ENCODE measurements around the gene ARL3. TPM values are rescaled to one million over a fixed set of nuclear protein-coding genes. Genes with fewer than 3 reads are reported as not detected.

Gene ARL3
- total RNA-seq, 1 donor from 2014 or later: 20.3 TPM

- H3K27me3 Mint-ChIP-seq (ENCODE audit: unreplicated experiment): peaks cover 5% of the 10 kb centered on the region
- no peak for DNase-seq
- peaks cover 12% of the 10 kb centered on the region for H3K9me3 Mint-ChIP-seq (ENCODE audit: unreplicated experiment)
- peak overlapping the region; percentile 82 for H3K4me3 Mint-ChIP-seq (ENCODE audit: unreplicated experiment)
- peak overlapping the region; percentile 95 for H3K27ac Mint-ChIP-seq (ENCODE audit: unreplicated experiment)
- H3K36me3 Mint-ChIP-seq (ENCODE audit: unreplicated experiment): no peaks in the 10 kb centered on the region
- no peak for TF ChIP-seq CTCF (IDR thresholded peaks at IDR 0.05; ENCODE audit: partially characterized antibody, unreplicated experiment)
- peaks cover 58% of the 10 kb centered on the region for H3K4me1 Mint-ChIP-seq (ENCODE audit: low read depth, unreplicated experiment)
Observed at GRCh38 chr10:102675666-102676533, 38.3 kb downstream of the ARL3 start.

- DNase-seq: peak; percentile 69
- peak overlapping the region; percentile 95 for H3K27ac Mint-ChIP-seq (ENCODE audit: unreplicated experiment)
- no peak for TF ChIP-seq CTCF (IDR thresholded peaks at IDR 0.05; ENCODE audit: partially characterized antibody, unreplicated experiment)
- peaks cover 12% of the 10 kb centered on the region for H3K9me3 Mint-ChIP-seq (ENCODE audit: unreplicated experiment)
- H3K36me3 Mint-ChIP-seq (ENCODE audit: unreplicated experiment): no peaks in the 10 kb centered on the region
- H3K4me1 Mint-ChIP-seq (ENCODE audit: low read depth, unreplicated experiment): peaks cover 64% of the 10 kb centered on the region
- H3K27me3 Mint-ChIP-seq (ENCODE audit: unreplicated experiment): peaks cover 5% of the 10 kb centered on the region
- peak overlapping the region; percentile 82 for H3K4me3 Mint-ChIP-seq (ENCODE audit: unreplicated experiment)
Observed at GRCh38 chr10:102675011-102675665, 39.1 kb downstream of the ARL3 start.

- Mint-ChIP-seq H3K4me3 (ENCODE audit: unreplicated experiment) (peak overlapping the region; percentile 82), H3K9me3 (ENCODE audit: unreplicated experiment) (peaks cover 12% of the 10 kb centered on the region), H3K27me3 (ENCODE audit: unreplicated experiment) (peaks cover 5% of the 10 kb centered on the region), H3K36me3 (ENCODE audit: unreplicated experiment) (no peaks in the 10 kb centered on the region), H3K4me1 (ENCODE audit: low read depth, unreplicated experiment) (peaks cover 65% of the 10 kb centered on the region), H3K27ac (ENCODE audit: unreplicated experiment) (peak overlapping the region; percentile 95)
- TF ChIP-seq CTCF (IDR thresholded peaks at IDR 0.05; ENCODE audit: partially characterized antibody, unreplicated experiment): no peak
- no peak for DNase-seq
Observed at GRCh38 chr10:102674566-102674965, 39.6 kb downstream of the ARL3 start.

- Mint-ChIP-seq H3K4me1 (ENCODE audit: low read depth, unreplicated experiment) (peaks cover 67% of the 10 kb centered on the region), H3K36me3 (ENCODE audit: unreplicated experiment) (no peaks in the 10 kb centered on the region), H3K27me3 (ENCODE audit: unreplicated experiment) (peaks cover 5% of the 10 kb centered on the region), H3K9me3 (ENCODE audit: unreplicated experiment) (peaks cover 9% of the 10 kb centered on the region), H3K27ac (ENCODE audit: unreplicated experiment) (peak overlapping the region; percentile 95), H3K4me3 (ENCODE audit: unreplicated experiment) (peak overlapping the region; percentile 80)
- no peak for TF ChIP-seq CTCF (IDR thresholded peaks at IDR 0.05; ENCODE audit: partially characterized antibody, unreplicated experiment)
- peak; percentile 53 for DNase-seq
Observed at GRCh38 chr10:102673819-102674511, 40.2 kb downstream of the ARL3 start.
